Measurements from ENCODE around the gene HS1BP3.
A peak's percentile ranks its signal among the peaks of the same experiment; 100 is the strongest.

Gene HS1BP3, protein sequence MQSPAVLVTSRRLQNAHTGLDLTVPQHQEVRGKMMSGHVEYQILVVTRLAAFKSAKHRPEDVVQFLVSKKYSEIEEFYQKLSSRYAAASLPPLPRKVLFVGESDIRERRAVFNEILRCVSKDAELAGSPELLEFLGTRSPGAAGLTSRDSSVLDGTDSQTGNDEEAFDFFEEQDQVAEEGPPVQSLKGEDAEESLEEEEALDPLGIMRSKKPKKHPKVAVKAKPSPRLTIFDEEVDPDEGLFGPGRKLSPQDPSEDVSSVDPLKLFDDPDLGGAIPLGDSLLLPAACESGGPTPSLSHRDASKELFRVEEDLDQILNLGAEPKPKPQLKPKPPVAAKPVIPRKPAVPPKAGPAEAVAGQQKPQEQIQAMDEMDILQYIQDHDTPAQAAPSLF

DNA sequence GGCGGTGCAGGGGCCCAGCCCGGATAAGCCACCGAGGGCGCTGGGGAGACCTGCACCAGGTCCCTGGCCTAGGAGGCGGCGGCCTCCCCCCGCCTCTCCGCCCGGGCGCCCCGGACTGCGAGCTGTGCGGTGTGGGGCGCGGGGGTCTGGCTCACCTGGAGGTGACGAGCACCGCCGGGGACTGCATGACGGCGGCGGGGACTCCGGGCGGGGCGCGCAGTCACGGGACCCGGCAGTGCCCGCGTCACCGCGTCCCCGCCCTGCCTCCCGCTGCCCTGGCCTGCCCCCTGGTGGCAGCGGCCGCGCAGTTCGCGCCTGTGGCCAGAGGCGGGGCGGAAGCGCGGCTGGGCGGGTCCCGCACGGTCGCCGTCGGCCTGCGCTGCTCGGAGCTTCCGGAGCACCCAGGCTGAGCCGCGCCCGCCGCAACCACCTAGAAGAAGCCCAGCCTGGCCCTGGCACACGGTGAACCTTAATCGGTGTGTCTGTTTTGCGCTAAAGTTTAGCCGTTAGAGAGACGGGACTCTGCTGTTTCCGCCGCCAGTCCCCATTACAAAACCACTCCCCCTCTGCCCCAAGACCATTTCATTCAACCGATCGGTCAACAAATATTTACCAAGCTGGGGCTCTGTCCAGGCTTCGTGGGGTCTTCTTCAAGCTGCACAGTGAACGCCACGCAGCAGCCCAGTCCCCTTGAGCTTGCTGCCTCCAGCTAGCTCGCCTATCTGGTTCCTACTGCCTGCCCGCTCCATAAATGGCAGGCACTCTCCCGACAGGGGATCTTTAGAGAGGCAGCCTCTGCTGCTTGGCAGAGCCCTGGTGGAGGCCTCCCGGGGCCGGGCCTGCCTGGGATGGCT, at the start of gene HS1BP3:
Gene HS1BP3 (minus strand): TSS at position 222 of the 854 bp plus-strand sequence. CDS start 35 bp downstream, at position 187.
- H3K4me3 ChIP-seq (ENCODE audit: low read length): peak within 1 kb of the TSS; percentile 77
- peak; percentile 84 for DNase-seq (ENCODE audit: low read depth)
- TF ChIP-seq, protein P1, sequence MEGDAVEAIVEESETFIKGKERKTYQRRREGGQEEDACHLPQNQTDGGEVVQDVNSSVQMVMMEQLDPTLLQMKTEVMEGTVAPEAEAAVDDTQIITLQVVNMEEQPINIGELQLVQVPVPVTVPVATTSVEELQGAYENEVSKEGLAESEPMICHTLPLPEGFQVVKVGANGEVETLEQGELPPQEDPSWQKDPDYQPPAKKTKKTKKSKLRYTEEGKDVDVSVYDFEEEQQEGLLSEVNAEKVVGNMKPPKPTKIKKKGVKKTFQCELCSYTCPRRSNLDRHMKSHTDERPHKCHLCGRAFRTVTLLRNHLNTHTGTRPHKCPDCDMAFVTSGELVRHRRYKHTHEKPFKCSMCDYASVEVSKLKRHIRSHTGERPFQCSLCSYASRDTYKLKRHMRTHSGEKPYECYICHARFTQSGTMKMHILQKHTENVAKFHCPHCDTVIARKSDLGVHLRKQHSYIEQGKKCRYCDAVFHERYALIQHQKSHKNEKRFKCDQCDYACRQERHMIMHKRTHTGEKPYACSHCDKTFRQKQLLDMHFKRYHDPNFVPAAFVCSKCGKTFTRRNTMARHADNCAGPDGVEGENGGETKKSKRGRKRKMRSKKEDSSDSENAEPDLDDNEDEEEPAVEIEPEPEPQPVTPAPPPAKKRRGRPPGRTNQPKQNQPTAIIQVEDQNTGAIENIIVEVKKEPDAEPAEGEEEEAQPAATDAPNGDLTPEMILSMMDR (IDR thresholded peaks at IDR 0.05; ENCODE audit: insufficient read depth, low read depth, low read length, missing control alignments): peak; percentile 36

DNA sequence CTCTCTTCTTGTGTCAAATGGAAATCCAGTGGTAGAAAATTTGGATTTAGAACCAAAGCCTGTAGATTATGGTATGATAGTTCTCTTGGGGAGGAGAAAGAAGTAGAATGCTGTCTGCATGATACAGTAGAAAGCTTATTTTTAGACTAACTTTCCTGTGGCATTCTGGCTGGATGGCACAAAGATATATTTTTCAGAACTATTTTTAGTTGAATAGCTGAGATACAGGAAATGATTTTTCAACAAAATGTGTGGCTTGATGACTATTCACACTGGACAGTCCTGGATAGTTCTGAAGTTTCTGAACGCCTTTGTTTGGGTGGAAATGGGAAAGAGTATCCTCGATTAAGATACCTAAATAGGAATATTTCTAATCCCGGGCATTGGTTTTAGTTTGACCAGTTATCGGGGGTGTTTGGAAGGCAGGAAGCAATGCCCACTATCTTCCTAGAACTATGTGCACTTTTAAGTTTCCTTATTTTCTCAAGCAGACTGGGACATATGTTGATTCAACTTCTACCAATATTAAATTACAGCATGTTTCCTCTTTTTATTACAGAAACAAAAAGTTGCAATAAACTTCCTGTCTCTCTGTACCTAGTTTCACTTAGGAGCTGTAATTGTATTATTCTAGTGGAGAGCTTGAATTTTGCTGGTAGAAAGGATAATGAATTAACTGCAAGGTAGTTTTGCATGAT, 48.2 kb upstream of the HS1BP3 start:
- TF ChIP-seq, protein P1 (IDR thresholded peaks at IDR 0.05; ENCODE audit: insufficient read depth, low read depth, low read length, missing control alignments): no peak
- DNase-seq (ENCODE audit: low read depth): no peak
- H3K4me3 ChIP-seq (ENCODE audit: low read length): no peak overlapping the region

DNA sequence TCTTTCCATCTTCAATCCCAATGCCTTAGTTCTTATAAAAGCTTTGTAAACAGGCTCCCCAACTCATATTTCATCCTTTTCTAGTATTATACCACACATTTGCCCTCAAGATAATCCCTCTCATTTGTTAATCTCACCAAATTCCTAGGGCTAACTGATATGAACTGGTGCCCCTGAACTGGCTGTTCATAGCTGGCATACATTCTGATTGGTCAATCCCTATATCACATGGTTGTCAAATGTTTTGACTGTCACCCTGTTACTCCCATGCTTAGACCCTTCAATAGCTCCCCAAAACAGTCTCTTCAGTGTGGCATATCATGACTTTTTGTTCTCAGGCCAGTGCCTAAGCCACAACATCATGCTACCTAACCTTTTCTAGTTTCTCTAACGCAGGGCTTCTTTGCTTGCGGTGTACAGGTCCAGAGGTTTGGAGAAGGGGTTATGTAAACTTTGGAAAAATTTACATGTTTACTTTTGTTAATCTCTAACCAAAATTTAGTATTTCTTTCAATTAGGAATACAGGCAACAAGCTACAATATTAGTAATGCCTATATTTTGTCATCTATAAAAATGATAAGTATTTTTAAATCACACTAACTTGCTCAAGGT, 46.5 kb upstream of the HS1BP3 start:
- DNase-seq (ENCODE audit: low read depth): no peak
- H3K4me3 ChIP-seq (ENCODE audit: low read length): no peak overlapping the region
- TF ChIP-seq, protein P1 (IDR thresholded peaks at IDR 0.05; ENCODE audit: insufficient read depth, low read depth, low read length, missing control alignments): no peak

DNA sequence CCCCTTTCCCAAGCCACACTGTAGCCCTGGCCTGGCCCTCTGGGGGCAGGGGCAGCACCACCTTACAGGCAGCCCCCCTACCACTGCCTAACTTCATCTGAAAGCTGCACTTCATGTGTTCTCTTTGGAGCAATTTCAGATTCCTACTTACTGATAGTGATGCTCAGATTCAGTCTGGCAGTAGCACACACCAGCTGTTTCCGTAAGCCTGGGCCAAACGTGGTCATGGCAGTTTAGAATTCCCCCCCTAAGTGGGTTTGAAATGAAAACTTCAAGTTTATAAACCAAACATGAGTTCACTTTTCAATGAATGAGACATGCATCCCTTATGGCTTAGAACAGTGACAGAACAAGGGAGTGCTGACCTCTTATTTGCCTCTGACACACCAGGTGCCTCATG, 45.5 kb upstream of the HS1BP3 start:
- TF ChIP-seq, protein P1 (IDR thresholded peaks at IDR 0.05; ENCODE audit: insufficient read depth, low read depth, low read length, missing control alignments): no peak
- no peak for DNase-seq (ENCODE audit: low read depth)
- H3K4me3 ChIP-seq (ENCODE audit: low read length): no peak overlapping the region

DNA sequence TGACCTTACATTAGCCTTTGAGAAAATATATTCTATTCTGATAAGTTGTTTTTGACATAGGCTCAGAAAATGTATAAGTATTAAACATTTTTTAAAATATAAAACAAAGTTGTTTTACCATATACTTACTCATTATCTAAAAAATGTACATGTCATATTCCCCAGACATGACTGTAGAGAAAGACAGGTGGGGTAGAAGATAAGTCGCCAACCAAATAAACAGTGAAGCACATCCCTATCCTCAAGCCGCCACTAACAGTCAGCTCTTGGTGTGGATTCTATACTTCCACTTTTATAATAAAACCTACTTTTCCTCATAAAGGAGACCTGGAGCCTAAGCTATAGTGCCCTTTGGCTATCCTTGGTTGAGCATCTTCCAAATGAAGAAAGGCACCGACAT, 42.4 kb upstream of the HS1BP3 start:
- H3K4me3 ChIP-seq (ENCODE audit: low read length): no peak overlapping the region
- DNase-seq (ENCODE audit: low read depth): no peak
- TF ChIP-seq, protein P1 (IDR thresholded peaks at IDR 0.05; ENCODE audit: insufficient read depth, low read depth, low read length, missing control alignments): no peak

DNA sequence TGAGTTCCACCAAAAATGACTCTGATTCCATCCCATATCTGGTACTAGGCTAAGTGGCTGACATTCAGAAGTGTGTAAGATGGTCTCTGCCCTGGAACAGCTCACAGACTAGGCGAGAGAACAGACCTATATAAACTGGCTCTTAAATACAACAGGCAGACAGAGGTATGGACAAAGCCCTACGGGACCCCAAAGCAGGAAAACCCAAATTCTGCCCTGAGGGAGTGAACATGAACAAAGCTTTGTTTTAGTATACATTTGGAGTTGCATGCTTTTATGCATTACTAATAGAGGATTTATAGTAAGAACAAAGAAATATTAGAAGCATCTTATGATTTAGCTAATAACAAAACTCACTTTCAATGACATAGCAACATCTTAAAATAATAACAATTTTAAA, 41.2 kb upstream of the HS1BP3 start:
- TF ChIP-seq, protein P1 (IDR thresholded peaks at IDR 0.05; ENCODE audit: insufficient read depth, low read depth, low read length, missing control alignments): no peak
- no peak for DNase-seq (ENCODE audit: low read depth)
- H3K4me3 ChIP-seq (ENCODE audit: low read length): no peak overlapping the region

Measured in epithelial cell of esophagus (primary cell).